Renal cortical epithelial cell (primary cell): ENCODE measurements around the gene MYO7A. TPM values are rescaled to one million over a fixed set of nuclear protein-coding genes. Genes with fewer than 3 reads are reported as not detected.

Experiments
- DNase-seq: peaks from one replicate; pipeline ENCODE4 v3.0.0-alpha.2; 2011; ENCODE audit warnings: low read depth
- total RNA-seq: library from RNA; depleted of rRNA; stranded (reverse); fragments of >200 nt; gene quantifications from 2 replicates; pipeline ENCODE4 v1.2.3, GENCODE V29; 2014

Gene MYO7A
- total RNA-seq, 1 donor from 2014 or later = 1.2 TPM

DNA sequence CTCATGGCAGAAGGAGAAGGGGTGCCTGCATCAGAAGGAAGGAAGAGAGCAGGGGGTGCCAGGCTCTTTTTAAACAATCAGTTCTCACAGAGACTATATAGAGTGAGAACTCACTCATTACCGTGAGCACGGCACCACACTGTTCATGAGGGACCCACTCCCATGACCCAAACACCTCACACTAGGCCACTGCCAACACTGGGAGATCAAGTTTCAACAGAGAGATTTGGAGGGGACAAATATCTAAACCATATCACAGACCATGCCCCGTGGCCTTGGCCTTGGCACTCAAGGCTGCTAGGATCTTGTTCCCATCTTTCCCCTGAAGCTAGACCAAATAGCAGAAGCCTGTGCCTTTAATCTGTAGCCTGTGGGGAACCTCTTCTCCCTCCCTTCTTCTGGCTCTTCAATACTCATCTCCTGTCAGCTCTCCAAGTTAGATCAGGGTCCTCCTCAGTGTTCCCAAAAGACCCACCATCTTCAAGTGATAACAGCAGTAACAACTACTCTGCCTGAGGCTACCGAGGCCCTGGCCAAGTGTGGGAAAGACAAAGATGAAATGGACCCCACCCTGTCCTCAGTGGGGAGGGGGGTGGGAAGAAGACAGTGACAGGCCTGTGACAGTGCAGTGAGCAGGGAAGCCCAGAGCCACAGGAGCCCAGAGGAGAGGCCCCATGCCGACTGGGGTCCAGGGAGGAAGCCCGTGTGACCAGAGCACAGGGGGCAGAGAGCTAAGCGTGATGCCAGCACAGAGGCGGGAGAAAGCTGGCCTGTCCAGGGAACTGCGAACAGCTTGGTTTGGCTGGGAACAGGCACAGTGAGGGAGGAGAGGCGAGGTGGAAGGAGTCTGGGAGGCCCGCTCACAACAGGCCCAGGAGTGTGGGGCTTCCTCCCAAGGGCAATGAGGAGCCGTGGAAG lies 72.6 kb downstream of the MYO7A start:
- DNase-seq = no peak

DNA sequence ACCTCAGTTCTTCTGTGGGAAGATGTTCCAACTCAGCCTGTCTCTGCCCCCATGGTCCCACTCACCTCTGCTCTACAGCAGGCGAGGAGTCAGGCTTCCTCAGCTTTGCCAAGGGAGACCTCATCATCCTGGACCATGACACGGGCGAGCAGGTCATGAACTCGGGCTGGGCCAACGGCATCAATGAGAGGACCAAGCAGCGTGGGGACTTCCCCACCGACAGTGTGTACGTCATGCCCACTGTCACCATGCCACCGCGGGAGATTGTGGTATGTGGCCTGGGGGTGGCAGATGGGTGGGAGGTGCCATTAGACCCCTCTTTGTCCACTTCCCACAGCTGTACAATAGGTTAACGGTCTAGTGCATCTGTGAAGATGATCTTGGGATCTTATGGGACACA lies 73.3 kb downstream of the MYO7A start:
- DNase-seq = no peak

DNA sequence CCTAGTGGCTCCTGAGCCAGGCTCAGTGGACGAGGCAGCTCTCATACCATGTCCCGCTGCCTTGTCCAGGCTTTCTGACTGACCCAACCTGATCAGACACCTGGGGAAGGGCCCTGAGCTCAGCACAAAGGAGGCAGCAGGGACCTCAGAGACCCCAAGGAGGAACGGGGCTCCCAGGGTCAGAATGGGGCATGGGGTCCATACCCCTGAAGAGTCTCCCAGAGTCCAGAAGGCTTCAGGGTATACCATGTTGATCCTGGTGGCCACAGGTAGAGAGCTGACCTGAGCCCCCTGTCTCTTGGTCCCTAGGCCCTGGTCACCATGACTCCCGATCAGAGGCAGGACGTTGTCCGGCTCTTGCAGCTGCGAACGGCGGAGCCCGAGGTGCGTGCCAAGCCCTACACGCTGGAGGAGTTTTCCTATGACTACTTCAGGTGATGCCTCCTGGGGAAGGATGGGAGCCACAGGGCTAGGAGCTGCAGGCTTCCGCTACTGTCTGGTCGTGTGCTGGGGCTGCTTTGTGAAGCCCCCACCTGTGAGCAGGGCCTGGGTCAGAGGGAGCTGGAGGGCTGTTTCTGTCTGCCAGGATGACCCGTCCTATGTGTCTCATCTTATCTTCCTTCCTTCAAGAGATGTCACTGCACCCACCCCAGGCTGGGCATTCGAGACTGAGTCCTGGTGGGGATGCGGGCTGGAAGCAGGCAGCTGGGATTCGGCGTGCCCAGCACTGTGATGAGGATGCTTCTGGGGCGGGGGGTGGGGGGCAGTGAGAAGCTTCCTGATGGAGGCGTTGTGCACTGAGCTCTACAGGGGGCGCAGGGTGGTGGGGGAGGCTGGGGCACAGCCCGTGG lies 74.2 kb downstream of the MYO7A start:
- no peak for DNase-seq

DNA sequence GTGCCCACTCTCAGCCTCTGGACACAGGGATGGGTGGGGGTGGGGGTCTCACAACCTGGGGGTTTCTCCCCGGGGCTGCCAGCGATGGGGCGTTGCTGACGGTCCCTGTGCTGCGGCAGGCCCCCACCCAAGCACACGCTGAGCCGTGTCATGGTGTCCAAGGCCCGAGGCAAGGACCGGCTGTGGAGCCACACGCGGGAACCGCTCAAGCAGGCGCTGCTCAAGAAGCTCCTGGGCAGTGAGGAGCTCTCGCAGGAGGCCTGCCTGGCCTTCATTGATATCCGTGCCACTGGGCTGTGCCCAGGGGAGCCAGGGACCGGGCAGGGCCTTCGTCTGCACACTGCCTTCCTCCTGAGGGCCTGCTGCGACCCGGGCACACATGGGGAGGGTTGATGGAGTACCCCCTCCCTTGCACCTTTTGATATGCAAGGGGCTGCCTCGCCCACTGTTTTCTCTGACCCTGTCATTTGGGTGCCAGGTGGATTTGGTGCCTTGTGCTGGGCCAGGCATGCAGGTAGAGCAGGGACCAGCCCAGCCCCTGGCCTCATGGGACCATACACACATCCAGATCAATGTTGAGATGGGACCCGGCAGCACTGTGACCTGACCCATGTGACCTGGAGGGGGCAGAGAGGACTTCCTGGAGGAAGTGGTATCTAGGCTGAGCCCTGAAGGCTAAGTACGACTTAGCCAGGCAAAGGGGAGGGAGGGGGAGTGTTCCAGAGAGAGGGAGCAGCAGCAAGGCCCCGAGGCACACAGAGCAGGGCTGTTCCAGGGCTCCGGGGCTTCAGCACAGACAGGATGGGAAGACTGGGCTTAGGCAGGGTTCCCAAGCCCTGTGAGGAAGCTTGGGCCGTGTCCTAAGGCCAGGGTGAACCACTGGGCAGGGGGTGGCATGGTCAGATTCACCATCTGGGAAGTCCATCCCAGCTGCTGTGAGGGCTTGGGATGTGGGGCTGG lies 75.2 kb downstream of the MYO7A start:
- DNase-seq = no peak

DNA sequence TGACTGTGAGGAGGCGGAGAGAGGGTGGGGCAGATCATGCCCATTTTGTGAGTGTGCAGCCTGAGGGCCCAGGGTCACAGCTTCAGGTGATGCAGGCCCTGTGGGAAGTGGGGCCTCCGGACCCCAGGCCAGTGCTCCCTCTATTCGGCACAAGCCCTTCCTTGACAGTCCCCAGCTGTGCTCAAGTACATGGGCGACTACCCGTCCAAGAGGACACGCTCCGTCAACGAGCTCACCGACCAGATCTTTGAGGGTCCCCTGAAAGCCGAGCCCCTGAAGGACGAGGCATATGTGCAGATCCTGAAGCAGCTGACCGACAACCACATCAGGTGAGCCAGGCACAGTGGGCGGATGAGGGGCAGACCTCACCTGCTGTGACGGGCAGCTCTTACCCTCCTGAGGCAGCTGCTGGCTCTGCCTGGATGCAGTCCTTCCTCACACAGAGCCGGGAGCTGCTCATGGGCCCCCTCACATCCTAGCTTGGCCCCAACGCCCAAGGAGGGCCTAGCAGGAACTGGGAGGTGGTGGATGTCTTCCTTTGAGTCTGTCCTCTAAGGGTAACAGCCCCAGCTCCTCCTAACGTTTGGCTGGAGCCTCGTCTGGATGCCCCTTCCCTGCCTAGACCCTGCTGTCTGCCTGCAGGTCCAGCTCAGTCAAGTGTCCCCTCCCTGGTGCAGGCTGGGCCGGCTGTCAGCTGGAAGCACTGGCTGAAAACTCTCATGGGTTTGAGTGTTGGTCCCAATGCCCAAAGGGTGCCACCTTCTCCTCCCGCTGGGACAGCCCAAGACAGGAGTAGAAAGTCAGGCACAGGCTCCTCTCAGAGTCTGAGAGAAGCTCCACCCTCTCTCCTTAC lies 76.1 kb downstream of the MYO7A start:
- no peak for DNase-seq

DNA sequence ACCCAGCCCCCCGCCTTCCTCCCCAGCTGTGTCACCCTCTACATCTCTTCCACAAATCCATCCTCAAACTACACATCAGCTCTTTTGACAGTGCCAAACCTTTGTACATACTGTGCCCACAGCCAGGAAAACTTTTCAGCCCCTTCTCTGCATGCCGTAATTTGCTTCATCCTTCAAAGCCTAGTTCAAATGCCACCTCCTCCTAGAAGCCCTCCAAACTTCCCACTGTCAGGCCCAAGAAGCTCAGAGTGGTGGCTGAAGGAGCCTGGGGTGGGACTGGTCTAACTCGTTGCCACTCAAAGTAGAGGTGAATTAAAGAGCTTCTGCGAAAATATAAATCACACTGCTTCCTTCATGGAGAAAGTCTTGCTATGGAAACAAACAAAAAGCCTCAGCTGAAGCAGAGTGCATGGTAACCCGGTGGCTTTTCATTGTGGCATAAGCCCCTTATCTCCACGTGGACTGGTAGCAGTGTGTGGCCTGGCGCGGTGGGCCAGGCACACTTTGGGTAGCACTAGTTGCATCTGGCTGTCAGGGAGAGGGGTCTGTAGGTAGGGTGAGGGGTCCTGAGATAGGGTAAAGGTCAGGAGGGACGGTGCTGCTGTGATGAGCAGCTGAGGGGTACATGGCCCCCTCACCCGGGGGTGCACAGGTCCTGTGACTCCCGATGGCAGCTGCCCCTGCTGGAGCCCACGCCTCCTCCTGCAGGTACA lies 76.9 kb downstream of the MYO7A start:
- no peak for DNase-seq

DNA sequence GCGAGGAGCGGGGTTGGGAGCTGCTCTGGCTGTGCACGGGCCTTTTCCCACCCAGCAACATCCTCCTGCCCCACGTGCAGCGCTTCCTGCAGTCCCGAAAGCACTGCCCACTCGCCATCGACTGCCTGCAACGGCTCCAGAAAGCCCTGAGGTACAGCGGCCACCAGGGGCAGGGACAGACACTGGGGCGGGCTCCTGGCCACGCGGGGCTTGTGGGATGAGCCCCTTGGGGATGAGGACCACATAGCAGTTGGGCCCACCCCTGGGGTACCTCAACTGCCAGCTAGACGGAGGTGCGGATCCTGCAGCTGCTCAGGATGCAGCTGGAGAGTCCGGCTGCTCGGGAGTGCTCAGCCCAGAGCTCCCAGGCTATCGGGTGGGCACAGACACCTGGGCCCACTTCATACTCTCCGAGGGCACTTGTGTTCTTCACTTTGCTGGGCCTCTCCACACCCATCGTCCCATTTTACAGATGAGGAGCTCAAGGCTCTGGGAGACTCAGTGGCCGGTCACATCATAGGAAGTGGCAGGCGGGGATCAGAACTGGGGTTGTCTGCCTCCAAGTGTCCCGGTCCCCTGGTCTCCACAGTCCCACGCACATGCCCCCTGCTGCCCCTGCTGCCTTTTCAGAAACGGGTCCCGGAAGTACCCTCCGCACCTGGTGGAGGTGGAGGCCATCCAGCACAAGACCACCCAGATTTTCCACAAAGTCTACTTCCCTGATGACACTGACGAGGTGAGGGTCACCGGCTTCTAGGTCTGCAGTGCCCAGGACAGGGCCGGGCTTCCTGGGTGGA lies 77.6 kb downstream of the MYO7A start:
- DNase-seq = no peak

DNA sequence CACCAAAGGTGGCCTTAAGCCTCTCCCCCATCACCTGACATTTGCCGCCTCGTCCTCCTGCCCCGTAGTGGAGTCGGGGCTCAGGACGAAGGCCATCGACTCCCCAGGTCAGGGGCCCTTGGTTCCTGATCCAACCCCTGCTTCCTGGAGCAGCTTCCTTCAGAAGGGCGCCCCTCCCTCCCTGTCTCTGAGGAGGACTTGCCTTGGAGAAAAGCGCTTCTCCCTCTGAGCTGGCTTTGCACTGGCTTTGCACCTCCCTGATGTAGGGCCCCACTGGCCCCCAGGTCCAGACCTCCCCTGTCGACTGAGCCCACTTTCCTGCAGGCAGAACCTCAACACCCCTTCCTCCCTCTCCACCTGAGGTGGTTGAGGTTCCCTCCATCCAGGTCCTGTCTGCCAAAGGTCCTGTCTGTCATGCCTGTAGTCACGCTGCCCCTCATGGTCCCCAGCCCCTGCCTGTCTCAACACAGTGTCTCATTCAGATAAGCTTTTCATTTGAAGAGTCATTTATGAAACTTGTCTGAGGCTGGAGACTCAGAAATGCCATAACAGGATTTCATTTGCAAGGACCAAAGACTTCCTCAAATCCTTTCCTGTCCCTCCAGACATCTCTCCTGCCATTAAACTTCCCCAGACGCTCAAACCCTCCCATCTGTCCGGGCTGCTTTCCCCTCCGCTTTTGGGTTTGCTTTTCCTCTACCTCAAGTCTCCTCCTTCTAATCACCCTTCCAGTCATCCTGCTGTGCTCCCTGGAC lies 78.4 kb downstream of the MYO7A start:
- no peak for DNase-seq

DNA sequence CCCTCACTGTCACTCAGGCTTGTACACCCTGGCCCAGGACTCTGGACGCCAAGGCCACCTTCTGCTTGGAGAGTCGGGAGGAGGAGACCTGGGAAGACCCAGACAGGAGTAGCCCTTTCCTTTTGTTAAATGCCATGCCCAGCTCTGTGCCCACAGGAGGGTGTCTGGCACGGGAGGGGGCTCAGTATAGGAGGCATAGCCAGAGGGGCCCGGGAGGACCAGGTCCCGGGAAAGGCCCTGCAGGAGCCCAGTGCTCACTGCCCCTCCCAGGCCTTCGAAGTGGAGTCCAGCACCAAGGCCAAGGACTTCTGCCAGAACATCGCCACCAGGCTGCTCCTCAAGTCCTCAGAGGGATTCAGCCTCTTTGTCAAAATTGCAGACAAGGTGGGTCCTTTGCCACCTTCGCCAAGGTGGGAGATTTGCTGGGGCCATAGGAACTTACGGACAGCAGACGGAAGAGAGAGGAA lies 79.0 kb downstream of the MYO7A start:
- no peak for DNase-seq

DNA sequence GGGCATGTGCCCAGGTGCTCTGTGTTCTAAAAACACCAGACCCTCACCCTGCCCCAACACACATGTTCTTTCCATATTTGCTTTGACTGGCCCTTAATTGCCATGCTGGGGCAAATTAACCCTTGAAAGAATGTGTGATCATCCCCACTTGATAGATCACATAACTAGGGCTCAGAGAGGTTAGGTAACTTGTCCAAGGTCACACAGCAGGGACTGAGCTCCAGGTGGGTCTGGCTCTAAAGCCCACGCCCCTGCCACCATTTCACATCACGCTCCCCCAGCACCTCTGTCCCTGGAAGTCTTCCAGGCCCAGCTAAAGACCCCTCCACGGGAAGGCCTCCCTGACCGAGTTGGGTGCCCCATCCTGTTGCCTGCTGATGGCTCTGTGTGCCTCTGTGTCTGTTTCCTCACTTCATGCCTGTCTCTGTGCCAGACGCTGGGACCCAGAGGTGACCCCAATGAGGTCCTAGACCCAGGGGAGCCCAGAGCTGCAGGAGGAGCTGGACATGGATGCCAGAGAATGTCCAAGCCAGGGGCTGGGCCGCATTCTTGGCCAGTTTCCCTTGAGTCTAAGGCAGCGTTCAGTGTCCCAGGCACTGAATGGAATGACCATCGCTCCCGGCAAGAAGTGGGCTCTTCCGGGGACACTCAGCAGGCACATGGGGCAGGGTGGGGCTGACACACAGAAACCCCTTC lies 79.7 kb downstream of the MYO7A start:
- no peak for DNase-seq

DNA sequence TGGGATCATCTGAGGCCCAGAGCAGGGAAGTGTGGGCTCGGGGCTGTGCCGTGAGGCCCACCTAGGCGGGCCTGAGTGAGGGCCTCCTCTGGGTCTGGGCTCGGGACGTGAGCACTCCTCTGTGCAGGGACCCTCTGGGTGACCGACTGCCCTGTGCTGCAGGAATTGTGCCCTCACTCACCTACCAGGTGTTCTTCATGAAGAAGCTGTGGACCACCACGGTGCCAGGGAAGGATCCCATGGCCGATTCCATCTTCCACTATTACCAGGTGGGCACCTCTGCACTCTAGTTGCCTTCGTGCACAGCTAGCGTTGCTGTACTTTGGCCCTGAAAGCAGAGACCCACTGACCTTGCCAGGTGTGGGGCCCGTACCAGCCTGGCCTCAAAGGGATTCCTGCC lies 80.5 kb downstream of the MYO7A start:
- DNase-seq = no peak

DNA sequence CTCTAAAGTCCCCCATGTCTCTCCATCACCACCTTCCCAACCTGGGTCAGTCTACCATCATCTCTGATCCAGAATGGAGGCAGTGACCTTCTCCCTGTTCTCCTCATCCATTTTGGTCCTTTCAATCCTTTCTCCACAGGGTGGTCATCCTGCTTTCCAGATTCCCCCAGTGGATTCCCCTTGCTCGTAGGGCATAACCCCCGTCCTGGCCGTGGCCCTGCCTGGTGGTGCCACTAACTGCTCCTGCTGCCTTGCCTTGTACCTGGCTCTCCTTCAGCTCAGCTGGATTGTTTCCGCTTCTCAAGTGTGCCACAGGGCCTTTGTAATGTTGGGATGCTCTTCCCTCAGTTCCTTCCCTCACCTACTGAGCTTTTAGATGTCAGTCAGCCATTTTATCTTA lies 81.6 kb downstream of the MYO7A start:
- no peak for DNase-seq

DNA sequence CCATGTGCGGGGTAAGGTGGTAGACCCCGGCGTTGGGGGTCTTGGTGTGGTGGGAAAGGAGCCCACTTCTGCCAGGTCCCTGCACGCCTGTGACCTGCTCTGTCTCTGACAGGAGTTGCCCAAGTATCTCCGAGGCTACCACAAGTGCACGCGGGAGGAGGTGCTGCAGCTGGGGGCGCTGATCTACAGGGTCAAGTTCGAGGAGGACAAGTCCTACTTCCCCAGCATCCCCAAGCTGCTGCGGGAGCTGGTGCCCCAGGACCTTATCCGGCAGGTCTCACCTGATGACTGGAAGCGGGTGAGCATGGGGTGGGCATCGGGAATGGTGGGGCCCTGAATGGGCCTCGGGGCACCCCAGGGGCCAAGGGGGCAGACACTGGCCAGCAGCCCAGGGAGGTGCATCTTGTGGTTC lies 83.0 kb downstream of the MYO7A start:
- DNase-seq = no peak

DNA sequence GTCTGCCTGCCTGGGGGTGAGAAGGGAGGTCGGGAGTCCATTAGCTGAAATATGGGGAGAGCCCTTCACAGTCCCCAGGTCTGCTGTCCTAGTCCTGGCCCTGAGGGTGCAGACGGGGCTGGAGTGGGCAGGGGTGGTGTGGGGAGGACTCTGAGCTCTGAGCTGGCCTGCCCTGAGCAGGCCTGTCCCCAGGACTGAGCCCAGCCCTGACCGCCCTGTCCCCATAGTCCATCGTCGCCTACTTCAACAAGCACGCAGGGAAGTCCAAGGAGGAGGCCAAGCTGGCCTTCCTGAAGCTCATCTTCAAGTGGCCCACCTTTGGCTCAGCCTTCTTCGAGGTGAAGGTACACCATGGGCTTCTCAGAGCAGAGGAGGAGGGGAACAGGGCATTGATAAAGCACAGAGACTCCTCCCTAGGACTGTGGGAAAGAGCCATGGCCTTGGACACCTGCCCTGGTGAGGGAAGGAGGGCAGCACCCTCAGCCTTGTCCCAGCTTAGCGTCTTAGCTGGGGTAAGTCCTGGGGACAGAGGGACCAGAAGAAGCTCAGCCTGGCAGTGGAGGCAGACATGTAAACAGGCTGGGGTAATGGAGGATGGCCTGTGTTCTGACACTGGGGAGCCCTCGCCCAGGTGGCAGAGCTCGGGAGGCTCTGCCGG lies 83.7 kb downstream of the MYO7A start:
- no peak for DNase-seq

DNA sequence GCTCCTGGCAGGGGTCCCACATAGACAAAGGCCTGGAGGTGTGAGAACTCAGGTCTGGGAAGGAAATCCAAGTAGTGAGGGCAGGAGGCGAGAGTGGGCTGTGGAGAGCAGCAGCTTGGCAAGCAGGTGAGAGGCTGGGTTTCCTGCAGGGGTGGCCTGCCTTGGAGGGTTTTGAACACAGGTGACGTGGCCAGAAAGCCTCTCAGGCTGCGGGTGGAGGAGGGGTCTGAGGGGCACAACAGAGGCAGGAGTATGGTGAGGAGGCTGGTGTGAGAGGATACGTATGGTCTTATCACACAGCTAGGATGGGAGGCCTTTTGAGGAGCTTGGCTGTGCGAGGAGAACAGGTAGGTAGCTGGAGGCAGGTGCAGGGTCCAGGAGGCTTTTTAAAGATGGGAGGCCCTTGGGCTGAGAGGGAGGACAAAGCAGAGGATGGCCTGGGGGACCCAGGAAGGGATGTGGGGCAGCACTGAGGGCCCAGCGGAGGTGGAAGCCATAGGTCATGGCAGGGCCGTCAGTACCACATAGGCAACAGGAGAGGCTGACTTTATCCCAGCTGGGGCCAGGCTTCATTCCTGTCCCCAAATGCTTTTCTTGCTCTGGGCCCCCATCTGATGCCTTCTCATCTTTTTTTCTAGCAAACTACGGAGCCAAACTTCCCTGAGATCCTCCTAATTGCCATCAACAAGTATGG lies 84.4 kb downstream of the MYO7A start:
- no peak for DNase-seq

DNA sequence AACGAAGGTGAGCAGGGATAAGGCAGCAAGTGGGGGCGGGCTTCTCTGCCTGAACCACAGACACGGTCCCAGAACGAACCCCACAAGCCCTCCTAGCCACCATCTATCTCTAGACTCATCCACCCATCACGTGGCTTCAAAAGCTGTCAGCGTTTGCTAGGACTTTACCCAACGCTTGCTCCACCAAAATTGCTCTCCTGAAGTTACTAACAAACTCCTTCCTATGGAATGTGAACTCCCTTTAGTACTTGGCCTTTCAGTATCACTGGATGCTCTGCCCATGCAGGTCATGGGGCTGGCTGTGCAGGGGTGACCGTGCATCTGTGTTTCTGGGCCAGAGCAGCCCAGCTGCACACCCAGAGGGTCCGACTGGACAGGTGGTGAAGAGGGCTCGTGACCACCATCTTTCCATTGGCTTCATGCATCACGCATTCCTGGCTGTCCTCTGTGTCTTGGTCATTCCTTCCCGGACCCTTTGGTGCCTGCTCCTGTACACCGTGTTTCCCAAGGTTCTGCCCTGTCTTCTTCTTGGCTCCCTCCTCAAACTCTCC lies 85.1 kb downstream of the MYO7A start:
- no peak for DNase-seq
